Ovary (tissue), 9 donors: Measurements from ENCODE around the gene XRCC6. TPM values are rescaled to one million over a fixed set of nuclear protein-coding genes. Genes with fewer than 3 reads are reported as not detected.
"Not testable (repeated sequence)": the region's sequence is repeated elsewhere in the genome, so short reads cannot be mapped to it uniquely, and the experiment has no call there.

Experiments used
- DNase-seq, 5 donors: peaks; one replicate each; pipeline ENCODE4 v3.0.0-alpha.2; 2019 to 2020
- H3K27ac ChIP-seq, 2 donors: fragments of 200-600 bp; one replicate each; pipeline versions ENCODE4 v1.5.1 to v1.8.0; 2019 to 2022
- H3K27me3 ChIP-seq: fragments of 200-600 bp; one replicate; pipeline ENCODE4 v1.8.0; 2022
- H3K36me3 ChIP-seq: fragments of 200-600 bp; sonication (generic); one replicate; pipeline ENCODE4 v1.5.1; 2019
- H3K4me1 ChIP-seq: one replicate; pipeline ENCODE4 v1.8.1; 2013; ENCODE audit warnings: mild to moderate bottlenecking, moderate library complexity; ENCODE audit not compliant: insufficient read depth
- H3K4me3 ChIP-seq: fragments of 200-600 bp; sonication (generic); one replicate; pipeline ENCODE4 v1.5.1; 2017
- H3K9me3 ChIP-seq, 2 donors: fragments of 200-600 bp in 1 of 2; sonication (generic) in 1 of 2; one replicate each; pipeline versions ENCODE4 v1.5.1 to v1.8.1; 2013 to 2019; ENCODE audit warnings: mild to moderate bottlenecking in 1 of 2, moderate library complexity in 1 of 2
- EP300 ChIP-seq: sonication (generic); formaldehyde crosslinking; IDR thresholded peaks from one replicate; pipeline ENCODE4 v1.6.1; 2017; ENCODE audit warnings: antibody characterized with exemption
- POLR2A ChIP-seq: fragments of 450-650 bp; IDR thresholded peaks from one replicate; pipeline ENCODE4 v1.6.1; 2017; ENCODE audit warnings: antibody characterized with exemption, mild to moderate bottlenecking, moderate library complexity
- WGBS, 3 donors: extraction: QIAGEN DNeasy Blood & Tissue Kit in 1 of 3; methylation state at CpG; one replicate each; pipeline versions ENCODE4 v1.1.5 to v1.1.7; 2013 to 2017; 5-methylcytosine and 5-hydroxymethylcytosine counted together
- intact Hi-C, 4 donors: fragments of 100-400 bp; cut with DNase I; formaldehyde crosslinking; loops; one replicate each; pipeline versions ENCODE4 v1.11.0 to v1.15.1; 2022 to 2023
- polyA plus RNA-seq, 2 donors: library from polyadenylated mRNA; stranded (reverse); fragments of 200-250 nt in 1 of 2; fragments of 350-450 nt in 1 of 2; fragmentation: Illumina TruSeq in 1 of 2; extraction: RNeasy Lipid Tissue Mini Kit (QIAGEN cat#74804) in 1 of 2; gene quantifications; one replicate each; pipeline ENCODE4 v1.2.3, GENCODE V29; 2013 to 2014
- total RNA-seq, 7 donors: library from RNA; depleted of rRNA in 2 of 7; stranded (reverse); fragments of >200 nt in 2 of 7; fragmentation: NEBNext Ultra II Directional in 3 of 7; extraction: Animal tissue kit (Norgen Biotek cat#: 25700) in 3 of 7; gene quantifications; one replicate each; pipeline versions ENCODE4 v1.1.0 to v1.2.4, GENCODE V29; 2016 to 2023
- TF ChIP-seq, protein P1 (sequence below), 3 donors: fragments of 450-650 bp in 2 of 3; fragments of 200-600 bp in 1 of 3; IDR thresholded peaks; one replicate each; pipeline versions ENCODE4 v1.5.1 to v1.8.0; 2016 to 2022; ENCODE audit warnings: antibody characterized with exemption in 3 of 3, mild to moderate bottlenecking in 1 of 3
- donor health status: DM: no; HTN: no; CAD: no; lungs with moderate emphysema.
- donor health status: DM: no; HTN: no; CAD: no.
- donor health status: Bipolar disorder and iron deficiency.
- donor health status: DM: yes; HTN: yes; CAD: no.
- donor health status: DM: no; HTN: no; CAD: no.
- donor health status: DM: yes; HTN: yes; CAD: no.

Gene XRCC6
- total and polyA plus RNA-seq, 9 donors: 147 to 380 (median 200) TPM

DNA sequence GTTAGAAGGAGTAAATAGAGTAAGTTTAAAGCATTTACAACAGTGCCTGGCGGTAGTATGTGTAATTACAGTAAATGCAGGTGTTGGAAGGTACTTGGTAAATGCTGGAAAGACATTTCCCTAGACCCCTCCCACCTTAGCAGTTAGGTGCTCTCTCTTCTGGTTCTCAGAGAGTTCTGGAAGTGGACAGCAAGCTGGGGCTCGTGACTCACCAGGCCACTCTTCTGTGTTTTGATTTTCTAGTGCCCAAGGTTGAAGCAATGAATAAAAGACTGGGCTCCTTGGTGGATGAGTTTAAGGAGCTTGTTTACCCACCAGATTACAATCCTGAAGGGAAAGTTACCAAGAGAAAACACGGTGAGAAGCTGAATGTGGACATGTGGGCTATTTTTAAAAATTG, 40.0 kb downstream of the XRCC6 start:
- intact Hi-C loops: no loop called here
- H3K4me1 ChIP-seq: no peaks in the 10 kb centered on the region
- H3K9me3 ChIP-seq: no peaks in the 10 kb centered on the region
- H3K27me3 ChIP-seq: no peaks in the 10 kb centered on the region
- H3K27ac ChIP-seq: no peak overlapping the region
- TF ChIP-seq POLR2A: no peak
- TF ChIP-seq, protein P1, sequence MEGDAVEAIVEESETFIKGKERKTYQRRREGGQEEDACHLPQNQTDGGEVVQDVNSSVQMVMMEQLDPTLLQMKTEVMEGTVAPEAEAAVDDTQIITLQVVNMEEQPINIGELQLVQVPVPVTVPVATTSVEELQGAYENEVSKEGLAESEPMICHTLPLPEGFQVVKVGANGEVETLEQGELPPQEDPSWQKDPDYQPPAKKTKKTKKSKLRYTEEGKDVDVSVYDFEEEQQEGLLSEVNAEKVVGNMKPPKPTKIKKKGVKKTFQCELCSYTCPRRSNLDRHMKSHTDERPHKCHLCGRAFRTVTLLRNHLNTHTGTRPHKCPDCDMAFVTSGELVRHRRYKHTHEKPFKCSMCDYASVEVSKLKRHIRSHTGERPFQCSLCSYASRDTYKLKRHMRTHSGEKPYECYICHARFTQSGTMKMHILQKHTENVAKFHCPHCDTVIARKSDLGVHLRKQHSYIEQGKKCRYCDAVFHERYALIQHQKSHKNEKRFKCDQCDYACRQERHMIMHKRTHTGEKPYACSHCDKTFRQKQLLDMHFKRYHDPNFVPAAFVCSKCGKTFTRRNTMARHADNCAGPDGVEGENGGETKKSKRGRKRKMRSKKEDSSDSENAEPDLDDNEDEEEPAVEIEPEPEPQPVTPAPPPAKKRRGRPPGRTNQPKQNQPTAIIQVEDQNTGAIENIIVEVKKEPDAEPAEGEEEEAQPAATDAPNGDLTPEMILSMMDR (IDR thresholded peaks at IDR 0.05): no peak
- TF ChIP-seq EP300: no peak
- no peak overlapping the region for H3K4me3 ChIP-seq
- 57 to 77% (median 61%) methylated on average over 3 of the region's 3 CpGs for WGBS, 3 donors
- no peak for DNase-seq
- H3K36me3 ChIP-seq: no peaks in the 10 kb centered on the region

DNA sequence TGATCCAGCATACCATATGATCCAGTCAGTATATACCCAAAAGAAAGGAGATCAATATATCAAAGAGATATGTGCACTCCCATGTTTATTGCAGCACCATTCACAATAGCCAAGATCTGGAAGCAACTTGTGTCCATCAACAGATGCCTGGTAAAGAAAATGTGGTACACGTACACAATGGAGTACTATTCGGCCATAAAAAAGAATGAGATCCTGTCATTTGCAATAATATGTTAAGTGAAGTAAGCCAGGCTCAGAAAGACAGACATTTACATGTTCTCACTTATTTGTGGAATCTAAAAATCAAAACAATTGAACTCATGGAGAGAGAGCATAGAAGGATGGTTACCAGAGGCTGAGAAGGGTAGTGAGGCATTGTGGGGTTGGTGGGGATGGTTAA, 40.6 kb downstream of the XRCC6 start:
- Histone ChIP-seq H3K27ac (no peak overlapping the region), H3K27me3 (no peaks in the 10 kb centered on the region), H3K4me1 (no peaks in the 10 kb centered on the region), H3K4me3 (no peak overlapping the region), H3K36me3 (no peaks in the 10 kb centered on the region), H3K9me3 (no peaks in the 10 kb centered on the region)
- intact Hi-C loops: no loop called here
- WGBS, 3 donors: 86 to 94% (median 90%) methylated on average over 2 of the region's 2 CpGs
- no peak for DNase-seq
- TF ChIP-seq, protein P1 (IDR thresholded peaks at IDR 0.05): no peak
- TF ChIP-seq POLR2A (no peak), EP300 (no peak)

DNA sequence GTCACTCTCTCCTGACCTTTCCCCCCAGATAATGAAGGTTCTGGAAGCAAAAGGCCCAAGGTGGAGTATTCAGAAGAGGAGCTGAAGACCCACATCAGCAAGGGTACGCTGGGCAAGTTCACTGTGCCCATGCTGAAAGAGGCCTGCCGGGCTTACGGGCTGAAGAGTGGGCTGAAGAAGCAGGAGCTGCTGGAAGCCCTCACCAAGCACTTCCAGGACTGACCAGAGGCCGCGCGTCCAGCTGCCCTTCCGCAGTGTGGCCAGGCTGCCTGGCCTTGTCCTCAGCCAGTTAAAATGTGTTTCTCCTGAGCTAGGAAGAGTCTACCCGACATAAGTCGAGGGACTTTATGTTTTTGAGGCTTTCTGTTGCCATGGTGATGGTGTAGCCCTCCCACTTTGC, 42.5 kb downstream of the XRCC6 start:
- DNase-seq, H3K36me3 ChIP-seq, H3K27me3 ChIP-seq, H3K4me3 ChIP-seq, intact Hi-C loops, H3K9me3 ChIP-seq, H3K4me1 ChIP-seq, H3K27ac ChIP-seq: not testable (repeated sequence)
- WGBS, 3 donors: 67 to 71% (median 68%) methylated on average over 9 of the region's 9 CpGs

DNA sequence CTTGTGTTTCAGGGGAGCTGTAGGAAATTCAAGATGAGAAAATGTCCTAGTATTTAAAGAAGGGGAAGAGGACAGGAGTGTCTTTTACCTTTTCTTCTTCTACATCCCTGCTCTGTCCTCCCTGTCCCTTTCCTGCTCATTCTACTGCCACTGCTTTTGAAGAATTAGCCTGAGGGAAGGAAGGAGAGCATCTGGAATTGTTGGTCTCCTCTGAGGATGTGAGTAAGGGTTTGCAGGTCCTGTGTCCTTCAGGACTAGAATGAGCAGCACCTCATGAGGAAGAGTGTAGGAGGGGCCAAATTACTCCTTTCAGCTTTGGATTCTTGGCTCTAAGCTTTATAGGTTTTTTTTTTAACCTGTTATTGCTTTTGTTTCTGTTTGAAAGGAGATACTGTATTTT, 43.4 kb downstream of the XRCC6 start:
- no peaks in the 10 kb centered on the region for H3K9me3 ChIP-seq
- no peak overlapping the region for H3K4me3 ChIP-seq
- intact Hi-C loops: no loop called here
- no peaks in the 10 kb centered on the region for H3K27me3 ChIP-seq
- TF ChIP-seq, protein P1 (IDR thresholded peaks at IDR 0.05): no peak
- no peak for TF ChIP-seq POLR2A
- TF ChIP-seq EP300: no peak
- no peaks in the 10 kb centered on the region for H3K36me3 ChIP-seq
- H3K27ac ChIP-seq: no peak overlapping the region
- no peak for DNase-seq
- H3K4me1 ChIP-seq: no peaks in the 10 kb centered on the region

DNA sequence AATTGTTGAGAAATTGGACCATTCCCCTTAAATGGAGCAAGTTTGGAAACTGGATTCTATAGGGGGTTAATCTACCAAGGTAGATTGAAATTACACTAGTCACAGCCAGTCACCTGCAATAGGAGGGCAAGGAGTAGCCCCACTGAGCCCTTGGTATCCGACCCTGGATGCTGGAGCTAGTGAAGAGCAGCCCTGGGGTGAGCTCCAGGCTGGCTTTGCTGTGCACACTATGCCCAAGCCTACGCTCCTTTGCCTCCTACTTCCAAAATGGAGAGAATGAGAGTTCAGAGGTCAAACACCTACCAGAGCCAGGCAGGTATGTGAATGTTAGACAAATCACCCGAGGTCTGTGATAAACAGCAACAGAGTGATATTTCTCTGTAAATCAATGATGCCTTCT, 43.9 kb downstream of the XRCC6 start:
- intact Hi-C loops: no loop called here
- no peaks in the 10 kb centered on the region for H3K9me3 ChIP-seq
- DNase-seq: no peak
- no peak overlapping the region for H3K4me3 ChIP-seq
- no peaks in the 10 kb centered on the region for H3K36me3 ChIP-seq
- TF ChIP-seq, protein P1 (IDR thresholded peaks at IDR 0.05): no peak
- H3K4me1 ChIP-seq: no peaks in the 10 kb centered on the region
- no peak overlapping the region for H3K27ac ChIP-seq
- 75 to 82% (median 81%) methylated on average over 3 of the region's 3 CpGs for WGBS, 3 donors
- H3K27me3 ChIP-seq: no peaks in the 10 kb centered on the region
